Effector memory CD4-positive, alpha-beta T cell (primary cell): ENCODE data around the gene TMEM151A.
A peak's percentile ranks its signal among the peaks of the same experiment; 100 is the strongest.
"Not testable (repeated sequence)": the region's sequence is repeated elsewhere in the genome, so short reads cannot be mapped to it uniquely, and the experiment has no call there.

Experiments
- DNase-seq, 3 donors: peaks; one replicate each; pipeline ENCODE4 v3.0.0-alpha.2; 2020
- H3K27ac ChIP-seq: 2 replicates; pipeline ENCODE4 v1.7.0; 2013; ENCODE audit warnings: mild to moderate bottlenecking, low read length, moderate library complexity; ENCODE audit not compliant: insufficient read depth, poor library complexity, severe bottlenecking
- H3K27me3 ChIP-seq: replicated peaks from 2 replicates; pipeline ENCODE4 v1.7.0; 2013; ENCODE audit warnings: mild to moderate bottlenecking, low read length; ENCODE audit not compliant: insufficient read depth, control insufficient read depth, poor library complexity, severe bottlenecking
- H3K36me3 ChIP-seq: 2 replicates; pipeline ENCODE4 v1.7.0; 2013; ENCODE audit warnings: mild to moderate bottlenecking, low read length, moderate library complexity; ENCODE audit not compliant: control insufficient read depth, insufficient read depth
- H3K4me1 ChIP-seq: 2 replicates; pipeline ENCODE4 v1.7.0; 2013; ENCODE audit warnings: low read length, mild to moderate bottlenecking; ENCODE audit not compliant: control insufficient read depth, insufficient read depth, poor library complexity, severe bottlenecking
- H3K4me3 ChIP-seq: 2 replicates; pipeline ENCODE4 v1.7.0; 2013; ENCODE audit warnings: low read length, low read depth, mild to moderate bottlenecking; ENCODE audit not compliant: insufficient read depth, poor library complexity, severe bottlenecking
- H3K9me3 ChIP-seq: 2 replicates; pipeline ENCODE4 v1.7.0; 2013; ENCODE audit warnings: mild to moderate bottlenecking, low read length, moderate library complexity; ENCODE audit not compliant: control insufficient read depth

TMEM151A gene

DNA sequence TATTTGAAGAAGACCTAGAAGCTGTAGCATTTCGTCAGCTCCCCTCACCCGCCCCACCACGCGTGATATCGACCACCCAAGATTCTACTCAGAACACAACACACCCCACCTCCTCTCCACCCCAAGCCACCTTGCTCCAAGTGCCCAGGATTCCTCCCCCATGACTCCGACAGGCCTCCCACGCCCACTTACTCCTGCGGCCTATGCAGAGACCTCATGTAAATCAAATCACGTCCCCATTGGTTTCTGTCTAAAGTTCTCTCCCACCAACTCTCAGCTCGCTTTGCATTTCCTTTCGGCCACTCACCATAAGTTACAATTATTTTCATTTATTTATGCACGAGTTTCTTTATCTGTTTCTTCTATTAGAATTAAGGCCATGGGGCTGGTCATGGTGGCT, 11.0 kb downstream of the TMEM151A start:
- no peak overlapping the region for H3K4me3 ChIP-seq
- DNase-seq, result no peak
- H3K9me3 ChIP-seq, result no peaks in the 10 kb centered on the region
- no peaks in the 10 kb centered on the region for H3K4me1 ChIP-seq
- H3K27me3 ChIP-seq, result no peaks in the 10 kb centered on the region
- no peaks in the 10 kb centered on the region for H3K36me3 ChIP-seq
- no peak overlapping the region for H3K27ac ChIP-seq

DNA sequence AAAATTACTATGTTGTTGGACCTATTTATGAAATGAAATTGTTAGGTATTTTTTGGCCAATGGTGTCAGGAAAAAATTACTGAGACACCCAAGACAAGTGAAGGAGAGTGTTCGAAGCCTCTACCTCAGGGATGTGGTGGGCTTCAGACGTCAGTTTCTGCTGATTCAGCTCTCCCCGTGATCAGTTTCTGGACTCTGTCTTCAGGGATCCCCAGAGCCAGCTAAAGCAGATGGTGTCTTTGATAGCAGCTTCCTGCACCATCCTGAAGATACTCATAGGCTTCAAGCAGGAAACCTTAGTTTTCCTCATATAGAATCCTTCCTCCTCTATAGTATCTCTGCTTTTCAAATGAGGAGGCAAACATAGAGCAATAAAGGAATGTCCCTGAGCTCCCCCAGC, 17.8 kb downstream of the TMEM151A start:
- Histone ChIP-seq H3K4me1 (peaks cover 12% of the 10 kb centered on the region), H3K4me3 (no peak overlapping the region), H3K9me3 (no peaks in the 10 kb centered on the region), H3K27ac (no peak overlapping the region), H3K27me3 (no peaks in the 10 kb centered on the region), H3K36me3 (no peaks in the 10 kb centered on the region)
- DNase-seq, result no peak

DNA sequence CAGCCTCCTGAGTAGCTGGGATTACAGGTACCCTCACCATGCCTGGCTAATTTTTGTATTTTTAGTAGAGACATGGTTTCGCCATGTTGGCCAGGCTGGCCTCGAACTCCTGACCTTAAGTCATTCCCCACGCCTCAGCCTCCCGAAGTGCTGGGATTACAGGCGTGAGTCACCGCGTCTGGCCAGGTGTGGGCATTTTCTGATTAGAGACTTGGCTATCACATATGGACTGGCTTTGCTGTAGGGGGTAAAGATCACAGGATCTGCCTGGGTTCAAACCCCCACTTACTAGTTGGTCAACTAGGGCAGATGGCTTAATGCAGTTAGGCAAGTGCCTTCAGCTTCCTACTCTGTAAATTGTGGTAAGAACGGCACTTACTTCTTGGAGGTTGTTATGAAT, 18.6 kb downstream of the TMEM151A start:
- Histone ChIP-seq H3K27me3 (no peaks in the 10 kb centered on the region), H3K36me3 (no peaks in the 10 kb centered on the region), H3K4me1 (peaks cover 12% of the 10 kb centered on the region), H3K27ac (no peak overlapping the region), H3K9me3 (no peaks in the 10 kb centered on the region), H3K4me3 (no peak overlapping the region)
- DNase-seq, result no peak

DNA sequence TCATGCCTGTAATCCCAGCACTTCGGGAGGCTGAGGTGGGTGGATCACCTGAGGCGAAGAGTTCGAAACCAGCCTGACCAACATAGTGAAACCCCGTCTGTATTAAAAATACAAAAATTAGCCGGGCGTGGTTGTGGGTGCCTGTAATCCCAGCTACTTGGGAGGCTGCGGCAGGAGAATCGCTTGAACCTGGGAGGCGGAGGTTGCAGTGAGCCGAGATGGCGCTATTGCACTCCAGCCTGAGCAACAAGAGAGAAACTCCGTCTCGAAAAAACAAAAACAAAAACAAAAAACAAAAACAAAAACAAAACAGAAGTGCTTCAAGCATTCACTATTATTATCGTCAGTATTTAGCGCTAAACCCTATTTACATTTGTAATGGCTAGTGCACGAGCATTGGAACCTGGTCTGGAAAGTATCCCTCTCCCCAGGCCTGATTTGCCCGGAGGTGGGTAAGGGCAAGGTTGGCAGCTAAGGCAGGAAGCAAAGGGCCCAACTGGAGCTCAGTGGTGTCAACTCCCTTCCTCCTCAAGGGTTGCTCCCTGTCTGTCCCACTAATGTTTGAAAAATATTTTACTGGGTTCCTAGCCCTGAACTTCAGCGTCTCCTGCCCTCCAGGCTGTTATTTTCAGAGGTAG, 19.2 kb downstream of the TMEM151A start:
- H3K4me1 ChIP-seq, result peaks cover 12% of the 10 kb centered on the region
- H3K36me3 ChIP-seq, DNase-seq, H3K27ac ChIP-seq, H3K4me3 ChIP-seq, H3K27me3 ChIP-seq, H3K9me3 ChIP-seq: not testable (repeated sequence)

DNA sequence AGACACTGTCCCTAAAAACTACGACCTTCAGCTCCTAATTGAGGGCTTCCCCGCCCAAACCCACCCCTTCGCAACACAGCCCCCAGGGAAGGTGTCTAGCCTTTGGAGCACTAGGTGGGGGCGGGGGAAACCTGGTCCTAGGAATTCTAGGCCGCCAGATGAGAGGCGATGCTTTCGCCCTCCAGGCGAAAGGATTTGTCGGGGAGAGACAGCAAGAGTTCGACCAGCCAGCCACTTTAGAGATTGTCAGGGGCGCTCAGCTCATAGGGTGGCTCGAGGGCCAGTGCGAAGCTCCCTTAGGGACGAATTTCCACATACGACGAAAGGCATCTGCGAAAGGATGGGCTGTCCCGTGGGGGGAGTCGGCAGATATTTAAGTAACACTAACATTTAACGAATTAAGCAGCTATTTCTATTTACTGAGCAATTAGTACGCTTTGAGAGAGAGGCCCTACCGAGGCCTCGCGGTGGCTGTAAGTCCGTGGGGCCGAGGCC, 19.8 kb downstream of the TMEM151A start:
- H3K4me3 ChIP-seq, result peak overlapping the region; percentile 63
- no peaks in the 10 kb centered on the region for H3K27me3 ChIP-seq
- peak overlapping the region; percentile 74 for H3K27ac ChIP-seq
- H3K4me1 ChIP-seq, result peaks cover 12% of the 10 kb centered on the region
- no peaks in the 10 kb centered on the region for H3K36me3 ChIP-seq
- no peak for DNase-seq
- no peaks in the 10 kb centered on the region for H3K9me3 ChIP-seq

DNA sequence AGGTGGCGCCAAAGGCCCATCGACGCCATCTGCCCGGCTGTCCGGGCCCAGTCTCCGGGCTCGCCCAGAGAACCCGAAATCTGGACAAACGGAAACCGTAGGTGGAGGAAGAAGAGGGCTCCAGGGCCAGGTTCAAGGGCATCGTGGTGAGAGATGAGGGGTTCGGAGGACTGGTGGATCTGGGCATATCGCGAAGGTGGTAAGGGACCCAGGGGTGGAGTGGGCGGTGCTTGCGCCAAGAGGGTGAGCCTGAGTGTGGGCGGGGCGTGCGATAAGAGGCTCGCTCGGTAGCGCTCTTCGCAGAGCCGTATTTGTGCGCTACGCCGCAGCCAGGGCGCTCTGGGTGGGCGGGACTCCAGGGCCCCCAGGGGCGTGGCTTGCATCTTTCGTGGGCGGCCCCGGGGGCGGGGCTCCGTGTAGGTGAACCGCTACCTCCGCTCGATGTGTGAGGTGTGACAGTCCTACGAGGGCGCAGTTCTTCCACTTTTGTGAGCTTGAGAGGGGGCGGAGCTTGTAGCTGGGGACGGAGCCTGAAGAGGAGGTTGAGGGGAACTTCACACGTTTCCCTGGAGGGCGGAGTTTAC, 20.4 kb downstream of the TMEM151A start:
- DNase-seq, result peak; percentile 92 to 98 (median 97)
- H3K27ac ChIP-seq, result peak overlapping the region; percentile 74
- peaks cover 12% of the 10 kb centered on the region for H3K4me1 ChIP-seq
- no peaks in the 10 kb centered on the region for H3K9me3 ChIP-seq
- H3K36me3 ChIP-seq, result no peaks in the 10 kb centered on the region
- H3K4me3 ChIP-seq, result peak overlapping the region; percentile 63
- no peaks in the 10 kb centered on the region for H3K27me3 ChIP-seq

DNA sequence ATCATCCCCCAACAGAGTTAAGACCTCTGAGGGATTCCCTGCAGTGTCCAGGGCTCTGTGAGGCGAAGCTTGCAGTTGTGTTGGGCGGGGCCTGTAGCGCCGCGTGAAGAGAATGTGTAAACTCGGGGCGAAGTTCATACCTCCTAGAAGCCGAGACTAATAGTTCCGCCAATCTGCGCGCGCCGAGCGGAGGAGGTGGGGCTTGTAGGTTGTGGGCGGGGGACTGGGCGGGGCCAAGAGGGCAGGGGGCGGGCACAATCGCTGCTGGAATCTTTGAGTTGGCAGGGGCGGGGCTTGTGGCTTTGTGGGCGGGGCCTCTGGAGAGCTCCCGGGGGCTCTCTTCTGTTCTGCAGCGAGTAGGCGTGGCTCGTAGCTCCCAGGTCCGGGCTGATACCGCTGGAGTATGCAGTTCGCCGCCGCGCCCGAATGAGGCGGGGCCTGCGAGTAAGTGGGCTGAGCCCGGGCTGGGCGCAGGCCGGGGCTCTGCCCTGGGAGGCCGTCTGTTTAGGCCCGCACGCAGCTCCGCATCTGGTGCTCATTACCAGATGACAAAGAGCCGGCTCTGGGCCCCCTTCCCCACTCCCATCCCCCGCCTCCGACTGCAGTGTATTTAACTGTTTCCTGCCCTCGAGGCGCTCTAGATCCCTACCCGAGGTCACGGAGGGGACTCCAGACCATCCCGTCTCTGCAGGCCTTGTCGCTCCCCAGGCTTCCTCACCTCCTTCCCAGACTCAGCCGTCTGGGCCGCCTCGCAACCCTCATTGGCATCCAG, 21.0 kb downstream of the TMEM151A start:
- H3K36me3 ChIP-seq, result no peaks in the 10 kb centered on the region
- H3K9me3 ChIP-seq, result no peaks in the 10 kb centered on the region
- peaks cover 18% of the 10 kb centered on the region for H3K4me1 ChIP-seq
- DNase-seq, result peak; percentile 96 to 99 (median 99)
- H3K4me3 ChIP-seq, result peak overlapping the region; percentile 53
- peak overlapping the region; percentile 74 for H3K27ac ChIP-seq
- no peaks in the 10 kb centered on the region for H3K27me3 ChIP-seq

DNA sequence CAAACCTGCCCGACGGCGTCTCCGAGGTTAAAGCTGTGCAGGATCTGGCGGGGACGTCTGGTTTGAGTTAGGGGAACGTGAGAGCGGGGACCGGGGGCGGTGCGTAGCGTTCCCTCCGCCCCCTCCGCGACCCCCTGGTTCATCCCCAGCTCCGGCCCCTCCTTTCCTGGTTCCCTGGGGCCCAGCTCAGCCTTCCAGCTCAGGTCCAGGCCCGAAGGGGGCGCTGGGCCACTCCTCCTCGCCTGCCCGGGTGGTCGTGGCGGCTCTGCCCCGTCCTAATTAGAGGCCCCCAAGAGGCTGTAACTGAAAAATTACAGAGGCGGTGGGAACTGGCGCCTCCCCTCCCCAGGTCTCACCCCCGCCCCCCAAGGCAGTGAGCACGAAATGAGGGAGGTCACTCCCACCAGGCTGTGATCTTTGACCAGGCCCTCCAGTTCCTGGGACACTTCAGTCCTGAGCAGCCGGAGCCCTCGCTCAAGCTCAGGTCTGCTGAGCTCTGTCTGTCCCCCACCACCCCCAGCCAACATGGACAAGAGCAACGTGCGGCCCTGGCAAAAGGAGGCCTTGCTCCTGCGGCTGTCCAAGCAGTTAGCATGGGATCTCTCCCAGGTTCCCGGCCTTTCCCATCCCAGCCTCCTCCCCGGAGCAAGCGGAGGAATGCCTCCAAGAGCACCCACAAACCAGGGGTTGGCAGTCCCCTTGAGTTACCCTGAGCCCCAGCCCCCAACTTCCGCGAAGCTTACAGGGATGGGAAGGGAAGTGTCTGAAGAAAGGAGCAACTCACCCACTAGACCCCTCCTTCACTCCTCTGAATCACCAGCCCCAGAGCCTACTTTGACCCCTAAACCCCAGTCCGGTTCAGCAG, 21.9 kb downstream of the TMEM151A start:
- H3K4me1 ChIP-seq, result peaks cover 26% of the 10 kb centered on the region
- H3K27ac ChIP-seq, result peak overlapping the region; percentile 72
- DNase-seq, result no peak
- H3K4me3 ChIP-seq, result peak overlapping the region; percentile 53
- no peaks in the 10 kb centered on the region for H3K27me3 ChIP-seq
- H3K36me3 ChIP-seq, result no peaks in the 10 kb centered on the region
- H3K9me3 ChIP-seq, result no peaks in the 10 kb centered on the region

DNA sequence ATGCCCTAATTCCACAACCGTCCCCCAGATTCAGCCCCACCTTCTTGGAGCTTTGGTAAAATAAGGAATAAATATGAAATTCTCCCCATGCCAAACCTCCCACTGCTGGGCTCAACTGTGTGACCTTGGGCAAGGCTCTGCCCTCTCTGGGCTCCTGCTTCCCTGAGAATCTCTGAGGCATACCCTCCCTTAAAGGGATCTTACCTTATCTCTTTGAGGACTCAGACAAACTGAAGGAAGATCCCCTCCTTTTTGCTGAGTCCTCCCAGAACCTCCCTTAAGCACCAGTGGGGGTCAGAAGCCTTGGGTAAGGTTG, 22.4 kb downstream of the TMEM151A start:
- Histone ChIP-seq H3K4me1 (peaks cover 32% of the 10 kb centered on the region), H3K4me3 (no peak overlapping the region)

More for the DNA sequence above, 22.4 kb downstream of the TMEM151A start:
- no peaks in the 10 kb centered on the region for H3K27me3 ChIP-seq
- no peaks in the 10 kb centered on the region for H3K36me3 ChIP-seq
- no peak overlapping the region for H3K27ac ChIP-seq
- DNase-seq, result no peak
- H3K9me3 ChIP-seq, result no peaks in the 10 kb centered on the region
